ENCODE measurements around the gene SCN8A.
"Not testable (repeated sequence)": the region's sequence is repeated elsewhere in the genome, so short reads cannot be mapped to it uniquely, and the experiment has no call there.

Gene SCN8A

DNA sequence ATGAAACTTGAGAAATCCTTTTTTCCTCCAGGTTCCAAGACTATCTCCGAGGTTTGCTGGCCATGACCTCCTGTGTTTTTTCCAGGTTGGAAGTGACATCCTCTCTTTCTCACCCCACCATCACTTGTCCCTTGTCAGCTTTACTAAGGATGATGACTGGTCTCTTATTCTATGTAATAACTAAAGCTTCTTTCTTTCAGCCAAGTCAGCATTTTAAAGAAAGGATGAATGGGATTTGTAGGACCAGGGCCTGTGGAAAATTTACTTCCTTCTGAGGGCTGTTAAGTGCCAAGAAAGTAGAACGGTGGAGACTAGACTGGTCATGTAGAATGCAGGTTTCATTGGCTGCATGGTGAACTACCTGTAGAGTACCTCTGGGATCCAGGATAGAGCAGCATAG, 183.9 kb downstream of the SCN8A start:
- no peak for DNase-seq

DNA sequence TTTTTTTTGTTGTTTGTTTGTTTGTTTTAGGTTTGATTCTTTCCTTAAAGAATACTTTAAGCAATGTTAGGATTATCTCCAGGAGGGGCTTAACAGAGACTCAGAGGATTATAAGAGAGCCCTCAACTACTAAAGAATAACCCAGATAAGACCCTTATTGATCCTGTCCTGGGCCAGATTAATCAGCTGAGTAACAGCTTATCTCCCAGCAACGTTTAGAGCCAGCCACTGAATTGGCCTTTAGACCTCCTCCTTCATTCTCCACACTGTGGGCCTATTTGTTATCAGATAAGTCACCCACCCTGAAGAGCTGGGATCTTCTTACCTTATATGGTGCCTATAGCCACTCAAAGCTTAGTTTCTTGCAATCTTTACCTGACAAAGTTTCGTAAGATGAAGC, 186.4 kb downstream of the SCN8A start:
- no peak for DNase-seq

DNA sequence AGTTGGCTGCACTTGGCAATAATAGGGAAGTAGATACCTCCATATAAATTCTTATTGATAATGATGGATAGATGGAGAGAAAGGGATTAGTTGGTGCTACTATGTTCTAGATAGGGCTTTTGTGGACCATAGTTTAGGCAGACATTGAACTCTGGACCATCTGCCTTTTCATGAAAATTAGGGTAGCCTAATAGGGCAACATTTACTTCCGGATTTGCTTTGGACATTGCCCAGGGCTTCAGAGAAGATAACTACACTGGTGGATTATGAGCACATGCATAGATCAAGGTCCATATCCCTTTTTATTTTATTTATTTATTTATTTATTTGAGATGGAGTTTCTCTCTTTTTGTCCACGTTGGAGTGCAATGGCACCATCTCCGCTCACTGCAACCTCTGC, 186.9 kb downstream of the SCN8A start:
- DNase-seq, result no peak

DNA sequence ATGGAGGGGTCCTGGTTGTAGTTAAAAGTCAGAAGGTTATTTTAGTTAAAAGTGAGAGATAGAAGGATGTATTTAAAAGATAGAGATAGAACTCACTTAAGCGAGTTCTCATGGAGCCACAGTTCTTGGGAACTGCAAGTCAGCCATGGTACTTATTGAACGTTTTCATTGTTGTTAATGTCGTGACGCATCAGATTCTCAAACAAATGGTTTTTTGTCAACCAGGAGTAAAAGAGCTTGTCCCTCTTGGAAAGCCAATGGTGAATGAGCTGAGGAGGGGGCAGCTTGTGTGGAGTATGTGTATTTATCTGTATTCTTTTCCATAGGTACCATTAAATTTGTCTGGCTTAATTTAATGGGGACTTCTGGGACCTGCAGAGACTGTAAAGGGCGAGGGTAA, 188.8 kb downstream of the SCN8A start:
- no peak for DNase-seq

DNA sequence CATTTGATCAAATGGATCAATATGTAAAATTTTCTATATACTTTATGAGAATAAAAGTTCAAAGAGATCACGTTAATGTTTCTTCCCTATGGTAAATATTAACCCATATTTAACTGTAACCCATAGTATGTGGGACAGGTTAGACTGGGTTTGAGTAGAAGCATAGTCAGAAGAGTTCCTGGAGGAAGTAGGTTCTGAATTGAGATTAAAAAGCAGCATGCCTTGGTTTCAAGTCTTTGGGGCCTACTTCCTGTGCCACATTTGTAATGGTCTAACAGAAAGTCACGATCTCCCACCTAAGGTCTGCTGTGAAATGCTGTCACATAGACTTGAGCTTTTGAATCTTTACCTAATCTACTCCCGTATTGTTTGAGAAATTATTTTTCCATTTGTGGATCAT, 193.7 kb downstream of the SCN8A start:
- no peak for DNase-seq

DNA sequence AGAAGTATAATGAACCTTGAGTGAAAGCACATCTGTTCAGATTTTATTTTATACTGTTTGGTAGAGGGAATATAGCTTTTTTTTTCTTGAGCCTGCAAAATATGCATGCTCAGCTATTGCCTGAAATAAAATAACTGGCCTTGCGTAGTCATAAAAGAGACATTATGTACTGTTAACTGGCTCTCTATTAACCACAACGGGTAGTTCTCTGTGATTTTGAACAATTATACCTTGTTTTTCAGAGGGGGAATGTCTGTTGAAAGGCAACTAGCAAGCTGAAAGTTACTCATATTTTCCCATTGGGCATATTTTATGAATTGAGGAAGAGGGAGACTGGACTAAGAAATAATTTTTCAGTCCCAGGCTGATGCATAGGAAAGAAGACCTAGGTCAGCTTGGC, 194.9 kb downstream of the SCN8A start:
- no peak for DNase-seq

DNA sequence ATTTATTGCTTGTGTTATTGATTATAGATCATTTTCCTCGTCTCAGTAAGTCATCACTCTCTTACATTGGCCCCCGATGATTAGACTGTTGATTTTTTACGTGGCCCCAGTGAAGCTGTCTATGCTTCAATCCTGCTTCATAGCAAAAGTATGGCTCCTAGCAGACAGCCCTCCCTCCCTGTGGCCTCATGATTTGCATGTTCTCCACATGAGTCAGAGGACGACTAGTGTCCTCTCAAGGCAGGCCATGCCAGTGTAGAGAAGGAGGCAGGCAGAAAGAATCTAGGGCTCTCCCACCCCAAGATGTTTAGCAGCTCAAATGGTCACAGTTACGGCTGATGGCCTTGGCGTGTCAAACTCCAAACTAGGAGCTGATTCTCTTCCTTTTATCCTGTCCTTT, 197.8 kb downstream of the SCN8A start:
- no peak for DNase-seq

DNA sequence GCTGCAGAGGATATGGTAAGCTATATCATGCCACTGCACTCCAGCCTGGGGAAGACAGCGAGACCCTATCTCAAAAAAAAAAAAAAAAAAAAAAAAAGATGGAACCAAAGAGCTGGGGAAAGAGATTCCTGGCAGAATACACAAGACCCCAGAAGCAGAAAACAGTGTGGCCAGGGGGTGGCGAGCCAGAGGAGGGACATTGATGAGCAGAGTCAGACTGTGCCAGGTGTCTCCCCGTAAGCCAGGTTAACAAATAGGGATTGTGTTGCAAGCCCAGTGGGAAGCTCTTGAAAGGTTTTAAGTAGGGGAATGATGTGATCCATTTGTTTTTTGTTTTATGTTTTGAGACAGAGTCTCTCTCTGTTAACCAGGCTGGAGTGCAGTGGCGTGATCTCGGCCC, 201.4 kb downstream of the SCN8A start:
- DNase-seq, result no peak

DNA sequence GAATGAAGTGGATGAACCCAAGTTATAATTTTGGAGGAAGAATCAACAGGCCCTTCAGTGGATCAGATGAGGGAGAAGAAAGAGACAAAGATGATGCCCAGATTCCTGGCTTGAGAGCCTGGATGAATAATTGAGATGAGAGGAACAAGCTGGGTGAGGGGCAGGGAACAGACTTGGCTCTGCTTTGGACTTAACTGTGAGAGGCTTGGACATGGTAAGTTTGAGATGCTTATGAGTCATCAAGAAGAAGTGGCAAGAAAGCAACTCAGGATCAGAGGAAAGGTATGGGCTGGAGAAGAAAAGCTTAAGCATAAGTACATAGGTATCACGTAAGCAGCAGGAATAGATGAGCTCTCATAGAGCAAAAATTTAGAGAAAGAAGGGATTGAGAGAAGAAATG, 202.2 kb downstream of the SCN8A start:
- no peak for DNase-seq

DNA sequence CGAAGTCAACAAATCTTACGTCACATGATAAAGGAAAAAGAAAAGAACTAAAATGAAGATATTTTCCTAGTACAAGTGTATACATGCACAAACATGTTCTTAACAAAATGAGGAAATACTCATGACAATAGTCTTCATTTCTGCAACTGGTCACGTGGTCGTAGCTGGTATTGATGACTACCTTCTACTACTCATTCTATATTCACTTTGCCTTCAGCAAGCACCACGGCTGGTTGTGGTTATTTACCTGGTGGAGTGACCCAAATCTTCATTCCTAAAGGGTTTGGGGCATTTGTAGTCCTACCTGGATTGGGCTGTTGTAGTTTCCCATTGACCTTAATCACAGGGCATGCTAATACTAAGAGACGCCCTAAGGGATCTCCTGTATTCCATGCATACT, 206.3 kb downstream of the SCN8A start:
- DNase-seq, result no peak

DNA sequence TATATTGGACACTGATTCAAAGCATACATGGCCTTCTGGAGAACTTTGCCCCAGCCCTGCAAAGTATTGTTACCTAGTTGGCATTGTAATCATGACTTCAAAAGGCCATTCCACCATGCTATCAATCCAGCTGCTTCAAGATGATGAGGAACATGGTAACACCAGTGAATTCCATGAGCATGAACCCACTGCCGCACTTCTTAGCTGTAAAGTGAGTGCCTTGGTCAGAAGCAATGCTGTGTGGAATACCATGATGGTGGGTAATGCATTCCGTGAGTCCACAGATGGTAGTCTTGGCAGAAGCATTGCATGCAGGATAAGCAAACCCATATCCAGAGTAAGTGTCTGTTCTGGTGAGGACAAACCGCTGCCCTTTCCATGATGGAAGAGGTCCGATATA, 207.0 kb downstream of the SCN8A start:
- DNase-seq, result not testable (repeated sequence)

DNA sequence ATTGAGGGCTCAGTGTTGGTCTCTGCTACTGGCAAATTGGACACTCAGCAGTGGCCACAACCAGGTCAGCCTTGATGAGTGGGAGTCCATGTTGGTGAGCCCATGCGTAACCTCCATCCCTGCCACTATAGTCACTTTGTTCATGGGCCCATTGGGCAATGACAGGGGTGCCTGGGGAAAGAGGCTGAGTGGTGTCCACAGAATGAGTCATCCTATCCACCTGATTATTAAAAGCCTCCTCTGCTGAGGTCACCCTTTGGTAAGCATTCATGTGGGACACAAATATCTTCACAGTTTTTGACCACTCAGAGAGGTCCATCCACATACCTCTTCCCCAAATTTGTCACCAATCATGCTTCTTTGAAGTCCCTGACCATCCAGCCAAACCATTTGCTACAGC, 207.5 kb downstream of the SCN8A start:
- DNase-seq, result no peak

DNA sequence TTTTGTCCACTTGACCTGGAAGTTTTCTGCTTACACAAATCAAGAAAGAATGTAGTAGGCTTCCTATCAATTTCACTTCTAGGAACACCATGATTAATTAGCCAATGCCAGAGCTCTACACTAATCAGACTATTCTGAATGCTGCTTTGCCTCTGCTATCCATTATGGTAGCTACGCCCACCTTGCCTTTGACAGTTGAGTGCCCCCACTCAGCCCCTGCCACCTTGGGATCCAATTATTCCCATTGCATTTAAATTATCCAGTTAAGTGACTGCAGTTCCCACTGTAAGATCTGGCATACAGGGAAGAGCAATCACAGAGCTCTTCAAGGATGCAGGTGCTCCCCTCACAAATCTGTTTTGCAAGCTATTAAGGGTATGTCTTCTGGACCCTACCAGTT, 210.0 kb downstream of the SCN8A start:
- DNase-seq, result no peak

DNA sequence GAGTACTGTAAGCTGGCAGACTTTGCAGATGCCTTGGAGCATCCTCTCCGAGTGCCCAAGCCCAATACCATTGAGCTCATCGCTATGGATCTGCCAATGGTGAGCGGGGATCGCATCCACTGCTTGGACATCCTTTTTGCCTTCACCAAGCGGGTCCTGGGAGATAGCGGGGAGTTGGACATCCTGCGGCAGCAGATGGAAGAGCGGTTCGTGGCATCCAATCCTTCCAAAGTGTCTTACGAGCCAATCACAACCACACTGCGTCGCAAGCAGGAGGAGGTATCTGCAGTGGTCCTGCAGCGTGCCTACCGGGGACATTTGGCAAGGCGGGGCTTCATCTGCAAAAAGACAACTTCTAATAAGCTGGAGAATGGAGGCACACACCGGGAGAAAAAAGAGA, 215.9 kb downstream of the SCN8A start:
- DNase-seq, result no peak

DNA sequence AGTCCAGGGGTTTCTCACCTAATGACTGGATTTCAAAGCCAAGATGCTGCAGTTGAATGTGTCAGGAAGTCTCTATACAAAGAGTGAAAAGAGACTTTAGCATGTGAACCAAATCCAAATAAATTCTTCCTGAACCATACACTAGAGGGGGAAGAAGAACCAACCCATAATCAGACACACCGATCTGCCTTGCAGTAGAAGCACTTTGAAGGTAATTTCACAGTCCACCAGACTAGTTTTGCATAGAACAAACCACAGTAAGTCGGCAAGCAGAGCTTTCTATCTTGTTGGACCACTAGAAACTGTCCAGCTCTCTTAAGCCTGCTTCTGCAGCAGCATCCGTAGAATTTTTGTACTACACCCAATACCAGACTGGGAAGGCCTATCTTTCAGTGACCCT, 218.2 kb downstream of the SCN8A start:
- DNase-seq, result no peak

DNA sequence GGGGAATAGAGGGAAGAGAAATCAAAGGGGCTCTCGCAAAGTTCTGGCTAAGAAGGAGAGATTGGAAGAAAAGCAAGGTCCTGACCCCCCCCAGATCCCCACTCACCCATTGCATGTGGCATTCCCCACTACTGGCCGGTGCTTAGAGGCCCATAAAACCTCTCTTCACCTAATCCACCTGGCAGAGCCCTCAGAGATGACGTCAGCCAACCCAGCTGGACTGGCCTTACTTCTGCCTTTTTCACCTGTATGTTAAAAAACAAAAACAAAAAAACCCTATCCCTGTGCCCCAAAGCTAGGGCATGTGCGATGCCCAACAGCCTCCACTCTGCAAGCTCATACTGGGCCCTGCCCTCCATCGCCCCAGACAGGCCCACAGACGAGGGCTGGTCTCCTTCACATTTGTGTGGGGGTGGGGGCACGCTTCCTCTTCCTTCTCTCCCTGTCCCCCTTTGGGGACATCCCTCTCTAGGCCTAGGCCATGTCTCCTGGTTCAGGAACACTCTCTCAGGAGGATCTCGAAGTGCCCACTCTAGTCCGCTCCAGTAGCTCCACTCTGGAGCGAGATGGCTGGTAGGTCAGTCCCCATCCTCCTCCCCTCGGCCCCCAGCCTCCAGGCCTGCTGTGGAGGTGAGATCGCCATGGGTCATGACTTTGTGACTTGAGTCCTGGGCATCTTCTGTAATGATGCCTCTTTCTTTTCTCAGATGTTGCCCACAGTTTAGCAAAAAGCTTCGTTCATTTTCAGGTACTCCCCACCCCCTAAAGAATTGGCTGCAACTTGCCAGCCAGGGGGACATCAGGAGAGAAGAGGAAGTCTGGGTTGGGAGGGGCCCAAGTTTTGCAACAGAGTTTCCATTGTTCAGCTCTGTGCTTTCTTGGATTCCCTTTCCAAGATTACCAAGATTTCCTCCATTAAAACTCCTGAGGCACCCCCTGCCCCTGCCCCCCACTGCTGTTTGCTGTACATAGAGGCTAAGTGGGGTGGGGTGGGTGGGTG, 220.5 kb downstream of the SCN8A start:
- DNase-seq, result no peak

DNA sequence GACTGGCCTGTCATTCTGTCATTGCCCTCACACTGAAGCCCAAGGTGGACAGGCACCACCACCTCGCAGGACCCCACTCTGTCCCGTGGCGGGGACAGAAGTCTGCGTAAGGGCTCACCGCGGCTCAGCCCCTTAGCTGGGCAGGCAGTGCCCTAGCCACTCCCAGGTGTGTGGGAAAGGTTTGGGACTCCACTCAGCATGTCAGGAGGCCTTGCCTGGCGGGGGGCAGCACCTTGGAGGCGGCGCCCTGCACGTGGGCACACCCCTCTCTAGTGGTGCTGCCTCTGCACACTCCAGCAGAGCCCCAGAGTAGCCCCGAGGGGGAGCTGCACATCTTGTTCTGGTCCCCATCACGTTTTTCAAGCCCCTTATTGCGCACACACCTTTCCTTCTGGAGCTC, 221.8 kb downstream of the SCN8A start:
- DNase-seq, result no peak

DNA sequence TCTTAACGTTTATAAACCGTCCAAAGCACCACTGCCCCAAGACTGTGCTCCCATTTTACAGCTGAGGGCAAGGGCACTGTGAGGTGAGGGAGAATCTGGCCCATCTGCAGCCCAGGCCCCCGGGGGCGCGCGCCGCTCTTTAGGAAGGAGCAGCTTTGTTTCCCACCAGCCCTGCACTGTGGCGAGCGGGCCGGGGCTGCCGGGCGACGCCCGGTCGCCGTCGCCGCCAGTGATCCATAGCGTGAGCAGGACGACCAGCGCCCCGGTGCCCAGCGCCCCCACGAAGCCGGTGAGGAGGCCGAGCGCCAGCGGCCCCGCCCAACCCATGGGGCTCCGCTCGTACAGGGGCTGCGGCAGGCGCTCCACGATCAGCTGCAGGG, 222.9 kb downstream of the SCN8A start:
- DNase-seq, result no peak

DNA sequence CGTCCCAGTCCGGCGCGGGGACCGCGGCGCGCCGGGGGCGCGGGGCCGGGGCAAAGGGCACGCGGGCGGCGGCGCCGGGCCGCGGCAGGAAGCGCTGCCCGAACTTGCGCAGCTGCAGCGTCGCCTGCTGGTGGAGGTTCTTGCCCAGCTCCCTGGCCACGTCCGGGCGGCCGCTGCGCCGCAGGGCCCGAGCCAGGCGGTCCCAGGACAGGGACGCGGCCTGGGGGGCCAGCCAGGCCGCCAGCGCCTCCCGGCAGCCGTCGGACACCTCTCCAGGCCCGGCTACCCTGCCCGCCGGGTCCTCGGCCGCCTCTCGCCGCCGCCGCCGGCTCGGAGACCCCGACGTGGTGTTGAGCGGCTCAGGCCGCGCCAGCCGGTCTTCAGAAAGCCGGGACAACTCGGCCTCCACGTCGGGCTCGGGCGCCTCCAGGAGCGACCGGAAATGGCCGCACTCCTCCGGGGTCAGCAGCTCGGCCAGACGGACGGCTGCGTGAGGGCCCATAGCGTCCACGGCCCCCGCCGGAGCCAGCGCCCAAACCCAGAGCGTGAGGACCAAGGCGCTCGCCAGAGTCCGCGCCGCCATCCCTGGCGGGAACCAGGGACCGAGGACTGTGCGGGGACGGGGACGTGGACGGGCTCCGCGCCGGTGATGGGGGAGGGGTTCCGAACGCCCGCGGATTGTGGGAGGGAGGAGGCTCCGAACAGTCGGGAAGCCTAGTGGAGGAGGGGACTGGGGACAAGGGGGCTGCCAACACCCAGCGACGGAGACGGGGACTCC, 223.5 kb downstream of the SCN8A start:
- DNase-seq, result peak; percentile 70 to 77

DNA sequence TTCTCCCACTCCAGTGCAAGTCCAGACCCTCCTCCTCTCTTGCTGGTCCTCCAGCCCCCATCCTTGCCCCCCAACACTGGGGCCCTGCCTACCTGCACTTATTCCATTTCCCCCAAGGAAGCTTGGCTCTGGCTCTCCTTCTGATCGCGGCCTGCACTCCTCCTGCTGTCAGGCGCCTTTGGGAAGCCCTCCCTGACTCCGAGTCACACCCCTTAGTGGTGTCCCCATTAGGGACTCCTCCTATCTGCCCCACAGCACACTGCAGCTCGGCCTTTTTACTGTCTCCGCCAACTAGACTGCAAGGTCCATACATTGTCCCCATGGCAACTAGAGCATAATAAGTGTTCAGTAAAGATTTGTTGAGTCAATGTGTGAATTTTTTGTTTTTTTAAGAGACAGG, 224.5 kb downstream of the SCN8A start:
- DNase-seq, result no peak

DNA sequence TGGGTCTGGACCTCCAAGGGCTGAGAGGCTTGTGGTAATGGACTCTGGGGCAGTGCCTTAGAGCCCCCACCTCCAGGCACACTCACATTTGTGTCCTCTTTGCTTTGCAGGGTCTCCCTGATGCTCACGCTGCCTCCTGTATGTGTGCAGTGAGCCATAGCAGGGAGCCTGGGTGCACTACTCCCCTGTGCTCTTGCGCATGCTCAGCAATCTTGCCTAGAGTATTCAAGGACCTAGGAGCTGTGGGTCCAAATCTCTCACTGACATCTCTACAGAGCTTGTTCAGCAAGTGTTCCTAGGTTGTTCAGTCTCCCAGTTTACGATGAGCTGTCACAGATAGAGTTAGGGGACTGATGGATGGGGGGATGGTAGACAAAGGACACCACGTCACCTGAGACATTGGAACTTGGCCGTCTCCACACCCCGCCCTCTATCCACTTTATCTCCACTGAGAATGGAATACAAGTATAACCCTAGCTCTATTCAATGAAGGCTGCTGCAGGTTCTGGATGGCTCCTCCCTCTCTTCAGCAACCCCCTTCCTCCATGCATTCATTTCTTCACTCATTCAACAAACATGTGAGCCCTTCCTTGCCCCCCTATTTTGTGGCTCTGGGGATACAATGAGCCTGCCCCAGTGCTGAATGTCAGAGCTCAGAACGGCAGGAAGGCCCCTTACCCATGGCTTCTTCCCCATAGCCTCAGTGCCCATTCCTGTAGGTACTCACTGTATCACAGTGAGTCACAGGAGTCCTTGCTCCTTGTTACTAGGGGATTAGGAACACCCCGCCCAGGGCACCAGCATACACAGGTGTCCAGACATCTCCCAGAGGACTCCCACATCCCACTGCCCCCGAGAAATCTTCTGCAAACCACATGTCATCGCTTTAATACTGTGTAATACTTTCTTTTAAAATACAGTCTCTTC, 226.3 kb downstream of the SCN8A start:
- no peak for DNase-seq

DNA sequence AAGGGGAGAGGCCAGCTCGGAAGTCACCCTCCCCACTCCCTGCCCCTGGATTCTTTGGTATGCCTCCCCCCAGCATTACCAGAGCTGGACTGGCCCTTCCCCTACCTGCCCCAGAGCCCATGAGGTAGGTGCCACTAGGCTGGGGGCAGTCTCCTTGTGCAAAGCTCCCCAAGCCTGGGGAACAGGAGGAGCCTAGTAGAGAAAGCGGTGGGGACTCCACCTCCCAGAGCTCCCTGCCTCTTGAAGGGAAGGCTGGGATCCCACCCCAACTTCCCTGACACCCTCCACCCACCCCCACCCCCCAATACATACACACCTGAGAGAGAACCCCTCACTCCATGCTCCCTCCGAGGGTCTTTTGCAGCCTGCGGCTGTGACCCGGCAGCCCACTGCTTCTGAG, 227.1 kb downstream of the SCN8A start:
- no peak for DNase-seq
